Esophagus squamous epithelium (tissue), 4 donors: ENCODE measurements around the gene HDAC6.

Experiments
- POLR2A ChIP-seq, 4 donors: fragments of 450-650 bp; IDR thresholded peaks; one replicate each; pipeline ENCODE4 v1.6.1; 2017; ENCODE audit warnings: antibody characterized with exemption in 4 of 4, mild to moderate bottlenecking in 4 of 4, moderate library complexity in 3 of 4
- TF ChIP-seq, protein P1 (sequence below), 6 experiments: fragments of 450-650 bp in 4 of 6; fragments of 200-600 bp in 2 of 6; sonication (generic) in 2 of 6; IDR thresholded peaks; one replicate each; pipeline ENCODE4 v1.5.1; 2016 to 2019; ENCODE audit warnings: antibody characterized with exemption in 6 of 6, mild to moderate bottlenecking in 4 of 6, moderate library complexity in 4 of 6

DNA sequence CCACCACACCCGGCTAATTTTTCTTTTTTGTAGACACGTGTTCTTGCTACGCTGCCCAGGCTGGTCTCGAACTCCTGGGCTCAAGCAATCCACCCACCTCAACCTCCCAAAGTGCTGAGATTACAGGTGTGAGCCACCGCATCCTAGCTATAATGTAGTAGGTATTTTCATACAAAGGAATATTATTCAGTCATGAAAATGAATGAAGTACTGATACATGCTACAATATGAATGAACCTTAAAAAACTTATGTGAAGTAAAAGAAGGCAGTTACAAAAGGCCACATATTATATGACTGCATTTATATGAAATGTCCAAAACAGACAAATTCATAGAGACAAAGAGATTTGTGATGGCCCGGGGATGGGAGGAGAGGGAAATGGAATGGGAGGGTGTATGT, 20.2 kb upstream of the HDAC6 start:
- no peak for TF ChIP-seq POLR2A (IDR thresholded peaks at IDR 0.05)
- TF ChIP-seq, protein P1, sequence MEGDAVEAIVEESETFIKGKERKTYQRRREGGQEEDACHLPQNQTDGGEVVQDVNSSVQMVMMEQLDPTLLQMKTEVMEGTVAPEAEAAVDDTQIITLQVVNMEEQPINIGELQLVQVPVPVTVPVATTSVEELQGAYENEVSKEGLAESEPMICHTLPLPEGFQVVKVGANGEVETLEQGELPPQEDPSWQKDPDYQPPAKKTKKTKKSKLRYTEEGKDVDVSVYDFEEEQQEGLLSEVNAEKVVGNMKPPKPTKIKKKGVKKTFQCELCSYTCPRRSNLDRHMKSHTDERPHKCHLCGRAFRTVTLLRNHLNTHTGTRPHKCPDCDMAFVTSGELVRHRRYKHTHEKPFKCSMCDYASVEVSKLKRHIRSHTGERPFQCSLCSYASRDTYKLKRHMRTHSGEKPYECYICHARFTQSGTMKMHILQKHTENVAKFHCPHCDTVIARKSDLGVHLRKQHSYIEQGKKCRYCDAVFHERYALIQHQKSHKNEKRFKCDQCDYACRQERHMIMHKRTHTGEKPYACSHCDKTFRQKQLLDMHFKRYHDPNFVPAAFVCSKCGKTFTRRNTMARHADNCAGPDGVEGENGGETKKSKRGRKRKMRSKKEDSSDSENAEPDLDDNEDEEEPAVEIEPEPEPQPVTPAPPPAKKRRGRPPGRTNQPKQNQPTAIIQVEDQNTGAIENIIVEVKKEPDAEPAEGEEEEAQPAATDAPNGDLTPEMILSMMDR (IDR thresholded peaks at IDR 0.05) = no peak
